GM21717 (cell line): ENCODE data around the gene KDELR1.
A peak's percentile ranks its signal among the peaks of the same experiment; 100 is the strongest.
"Not testable (repeated sequence)": the region's sequence is repeated elsewhere in the genome, so short reads cannot be mapped to it uniquely, and the experiment has no call there.

Source experiments
- ATAC-seq: cut with Tn5 transposase; IDR thresholded peaks from one replicate; pipeline ENCODE4 v1.9.1; 2021; ENCODE audit warnings: mild to moderate bottlenecking, moderate library complexity; ENCODE audit not compliant: unreplicated experiment

KDELR1 gene

GRCh38 chr19:48371771-48372170, 19.6 kb downstream of the KDELR1 start:
- ATAC-seq = not testable (repeated sequence)

GRCh38 chr19:48371367-48371766, 20.0 kb downstream of the KDELR1 start:
- no peak for ATAC-seq

- ATAC-seq = no peak
These were observed 20.4 kb downstream of the KDELR1 start for GRCh38 chr19:48370955-48371354.

GRCh38 chr19:48368936-48369335, 22.4 kb downstream of the KDELR1 start:
- ATAC-seq = no peak

- ATAC-seq = no peak
These were observed 23.5 kb downstream of the KDELR1 start for GRCh38 chr19:48367855-48368254.

GRCh38 chr19:48365602-48366001, 25.7 kb downstream of the KDELR1 start:
- ATAC-seq = no peak

GRCh38 chr19:48364598-48365348, 26.6 kb downstream of the KDELR1 start:
- no peak for ATAC-seq

GRCh38 chr19:48363810-48364597, 27.3 kb downstream of the KDELR1 start, which contains the start of the genes SYNGR4 and TMEM143:
TSS of gene SYNGR4 (plus strand) at chr19:48364367. CDS start at chr19:48365843, 1,476 bp downstream.
TSS of gene TMEM143 (minus strand) at chr19:48363940. CDS start at chr19:48363920, 20 bp downstream.
- peak; percentile 66 for ATAC-seq

- peak; percentile 14 for ATAC-seq
These were observed 27.9 kb downstream of the KDELR1 start for GRCh38 chr19:48363500-48363809.

- peak; percentile 44 for ATAC-seq
These were observed 28.4 kb downstream of the KDELR1 start for GRCh38 chr19:48362716-48363499.

GRCh38 chr19:48361912-48362311, 29.4 kb downstream of the KDELR1 start:
- no peak for ATAC-seq

- ATAC-seq = no peak
These were observed 32.2 kb downstream of the KDELR1 start for GRCh38 chr19:48359123-48359522.

- no peak for ATAC-seq
These were observed 35.9 kb downstream of the KDELR1 start for GRCh38 chr19:48355365-48355954.

- ATAC-seq = no peak
These were observed 36.9 kb downstream of the KDELR1 start for GRCh38 chr19:48354332-48354992.

- no peak for ATAC-seq
These were observed 37.7 kb downstream of the KDELR1 start for GRCh38 chr19:48353677-48354076.

GRCh38 chr19:48351341-48351752, 40.0 kb downstream of the KDELR1 start:
- no peak for ATAC-seq

GRCh38 chr19:48350856-48351255, 40.5 kb downstream of the KDELR1 start:
- no peak for ATAC-seq

GRCh38 chr19:48348737-48349136, 42.6 kb downstream of the KDELR1 start:
- no peak for ATAC-seq

GRCh38 chr19:48348045-48348444, 43.3 kb downstream of the KDELR1 start:
- ATAC-seq = no peak

GRCh38 chr19:48346191-48346590, 45.2 kb downstream of the KDELR1 start:
- no peak for ATAC-seq
